GM12878 (cell line): ENCODE measurements around the gene HSBP1. TPM values are rescaled to one million over a fixed set of nuclear protein-coding genes. Genes with fewer than 3 reads are reported as not detected.

Experiments used
- ATAC-seq: fragments of 200-7000 bp; cut with Tn5 transposase; 3 replicates; pipeline ENCODE4 v1.9.1; 2020; ENCODE audit warnings: mild to moderate bottlenecking, moderate library complexity
- BruUV-seq: library from RNA; stranded (reverse); fragments of 400-500 nt; replicated peaks from 2 replicates; lab custom pipeline; 2021; lab: Mats Ljungman, UMichigan
- CTCF ChIA-PET: fragments of 300-600 bp; sonication (Branson Sonifier 250); formaldehyde crosslinking; extraction: SDS; loops from one replicate; lab custom pipeline; 2021; ENCODE audit warnings: inconsistent platforms; lab: Yijun Ruan, JAX
- POLR2A ChIA-PET: fragments of 350-600 bp; formaldehyde crosslinking; extraction: SDS; loops from one replicate; lab custom pipeline; 2021; ENCODE audit warnings: inconsistent platforms; lab: Charles Lee
- RAD21 ChIA-PET: fragments of 300-600 bp; sonication (Branson Sonifier 250); formaldehyde crosslinking; loops from one replicate; lab custom pipeline; 2023; ENCODE audit warnings: antibody characterized with exemption; ENCODE audit not compliant: unreplicated experiment; lab: Charles Lee
- SMC1A ChIA-PET: fragments of 300-600 bp; sonication (Branson Sonifier 250); formaldehyde crosslinking; loops from one replicate; lab custom pipeline; 2023; ENCODE audit not compliant: unreplicated experiment, uncharacterized antibody; lab: Charles Lee
- DNase-seq: peaks from one replicate; pipeline ENCODE4 v3.0.0-alpha.2; 2011; ENCODE audit warnings: low read depth, low spot score
- FAIRE-seq: peaks from 3 replicates; lab custom pipeline; 2011; peaks lifted over from hg19 to GRCh38; lab: Jason Lieb, UNC
- H2AFZ ChIP-seq: 2 replicates; pipeline ENCODE4 v1.6.0; 2011; ENCODE audit warnings: low read depth, low read length, control low read depth; ENCODE audit not compliant: control insufficient read depth
- H3K27ac ChIP-seq: 2 replicates; pipeline ENCODE4 v1.5.1; 2011; ENCODE audit warnings: control low read depth; ENCODE audit not compliant: control insufficient read depth, insufficient read depth
- H3K27me3 ChIP-seq, 2 experiments: replicated peaks in 1 of 2; 2 replicates each; pipeline versions ENCODE4 v1.6.0 to v1.6.1; 2011; ENCODE audit warnings: low read length in 1 of 2; ENCODE audit not compliant: control insufficient read depth in 2 of 2, insufficient read depth in 2 of 2
- H3K36me3 ChIP-seq, 2 experiments: 2 replicates each; pipeline ENCODE4 v1.5.1; 2011; ENCODE audit warnings: low read length in 1 of 2; ENCODE audit not compliant: control insufficient read depth in 2 of 2, insufficient read depth in 2 of 2
- H3K4me1 ChIP-seq: 2 replicates; pipeline ENCODE4 v1.6.1; 2011; ENCODE audit warnings: mild to moderate bottlenecking, low read length, moderate library complexity, mixed read lengths; ENCODE audit not compliant: control insufficient read depth, insufficient read depth
- H3K4me2 ChIP-seq: 2 replicates; pipeline ENCODE4 v1.6.0; 2011; ENCODE audit warnings: control low read depth; ENCODE audit not compliant: control insufficient read depth, insufficient read depth
- H3K4me3 ChIP-seq: fragments of 200-600 bp; sonication (generic); 2 replicates; pipeline ENCODE4 v1.5.1; 2016
- H3K79me2 ChIP-seq: 2 replicates; pipeline ENCODE4 v1.6.0; 2011; ENCODE audit warnings: low read length; ENCODE audit not compliant: control insufficient read depth, insufficient read depth
- H3K9ac ChIP-seq: 2 replicates; pipeline ENCODE4 v1.8.0; 2011; ENCODE audit warnings: low read length, control low read depth, mixed read lengths; ENCODE audit not compliant: control insufficient read depth, insufficient read depth
- H3K9me3 ChIP-seq: replicated peaks from 3 replicates; pipeline ENCODE4 v1.5.1; 2011; ENCODE audit warnings: mild to moderate bottlenecking, low read length; ENCODE audit not compliant: control insufficient read depth, insufficient read depth
- H4K20me1 ChIP-seq: 2 replicates; pipeline ENCODE4 v1.6.0; 2011; ENCODE audit not compliant: control insufficient read depth, insufficient read depth
- ASH2L ChIP-seq: fragments of 300-600, 200-600 bp; sonication (generic); IDR thresholded peaks from 2 replicates; pipeline ENCODE4 v1.6.1; 2017; ENCODE audit warnings: low read depth, mild to moderate bottlenecking, borderline replicate concordance
- CTCF ChIP-seq, 3 experiments: IDR thresholded peaks in 2 of 3; conservative IDR thresholded peaks in 1 of 3; 2 replicates each; pipeline ENCODE4 v1.5.1; 2011; ENCODE audit warnings: low read depth in 3 of 3, low read length in 3 of 3, mild to moderate bottlenecking in 3 of 3, control low read depth in 2 of 3, moderate library complexity in 2 of 3, inconsistent platforms in 1 of 3, mixed read lengths in 1 of 3; ENCODE audit not compliant: control insufficient read depth in 2 of 3, insufficient read depth in 1 of 3; ENCODE audit errors: extremely low read depth in 1 of 3
- WGBS: methylation state at CpG from one replicate; pipeline ENCODE4 v1.1.6; 2016; ENCODE audit warnings: low lambda C conversion rate; ENCODE audit not compliant: insufficient replicate concordance, insufficient coverage; ENCODE audit errors: missing lambda C conversion rate; 5-methylcytosine and 5-hydroxymethylcytosine counted together
- in situ Hi-C: fragments of 300-500 bp; cut with MboI; formaldehyde crosslinking; loops from 9 replicates; pipeline ENCODE4 v1.14.3; 2018; ENCODE audit warnings: mixed read lengths
- intact Hi-C: fragments of 100-400 bp; cut with micrococcal nuclease; formaldehyde crosslinking; loops from one replicate; pipeline ENCODE4 v1.14.2; 2022; ENCODE audit not compliant: unreplicated experiment
- polyA plus RNA-seq, 11 experiments: library from polyadenylated mRNA; depleted of rRNA in 4 of 11; unstranded in 6 of 11; stranded (reverse) in 5 of 11; fragments of >200 nt; fragmentation: Nextera tagmentation in 4 of 11; fragmentation: Illumina TruSeq in 1 of 11; extraction: Ambion mirVana in 4 of 11; extraction: Trizol in 1 of 11; gene quantifications; 1 replicate in 1 of 11; 2 replicates in 10 of 11; pipeline versions ENCODE4 v1.2.1 to v1.2.3, GENCODE V29; 2011 to 2016; ENCODE audit warnings: inconsistent platforms in 2 of 11, missing spikeins in 2 of 11, low read depth in 1 of 11
- total RNA-seq, 4 experiments: library from RNA; depleted of rRNA in 3 of 4; stranded (reverse); fragments of >200 nt in 3 of 4; fragmentation: Illumina TruSeq in 1 of 4; extraction: Trizol in 1 of 4; gene quantifications; 2 replicates each; pipeline versions ENCODE4 v1.2.1 to v1.2.3, GENCODE V29; 2013 to 2021
- TF ChIP-seq, protein P1 (sequence below): fragments of 450-650 bp; formaldehyde crosslinking; IDR thresholded peaks from 2 replicates; pipeline ENCODE4 v1.5.0; 2022; ENCODE audit warnings: mild to moderate bottlenecking, missing genetic modification characterization

The HSBP1 gene
- total and polyA plus RNA-seq, 10 of the 15 experiments (the other 5 are each of a cell fraction or from before 2014, with no cell fraction given) = 26.6 to 263 (median 95.7) TPM

- Histone ChIP-seq H3K36me3 (no peaks in the 10 kb centered on the region), H3K27me3 (peaks cover 0 to 2% of the 10 kb centered on the region in 2 experiments; a peak in 2 of 4 replicates), H3K4me3 (no peak overlapping the region), H3K4me1 (no peaks in the 10 kb centered on the region), H2AFZ (no peak overlapping the region), H3K27ac (no peak overlapping the region), H3K9me3 (no peaks in the 10 kb centered on the region), H4K20me1 (no peaks in the 10 kb centered on the region), H3K4me2 (no peak overlapping the region), H3K9ac (no peak overlapping the region), H3K79me2 (no peaks in the 10 kb centered on the region)
- ATAC-seq (no peak), FAIRE-seq (no peak), DNase-seq (no peak)
- POLR2A ChIA-PET = no interaction called here
- BruUV-seq = no TSS peak
- CTCF ChIA-PET = no interaction called here
- in situ Hi-C loops = no loop called here
- intact Hi-C loops = no loop called here
- no peak for TF ChIP-seq ASH2L
- TF ChIP-seq, protein P1, sequence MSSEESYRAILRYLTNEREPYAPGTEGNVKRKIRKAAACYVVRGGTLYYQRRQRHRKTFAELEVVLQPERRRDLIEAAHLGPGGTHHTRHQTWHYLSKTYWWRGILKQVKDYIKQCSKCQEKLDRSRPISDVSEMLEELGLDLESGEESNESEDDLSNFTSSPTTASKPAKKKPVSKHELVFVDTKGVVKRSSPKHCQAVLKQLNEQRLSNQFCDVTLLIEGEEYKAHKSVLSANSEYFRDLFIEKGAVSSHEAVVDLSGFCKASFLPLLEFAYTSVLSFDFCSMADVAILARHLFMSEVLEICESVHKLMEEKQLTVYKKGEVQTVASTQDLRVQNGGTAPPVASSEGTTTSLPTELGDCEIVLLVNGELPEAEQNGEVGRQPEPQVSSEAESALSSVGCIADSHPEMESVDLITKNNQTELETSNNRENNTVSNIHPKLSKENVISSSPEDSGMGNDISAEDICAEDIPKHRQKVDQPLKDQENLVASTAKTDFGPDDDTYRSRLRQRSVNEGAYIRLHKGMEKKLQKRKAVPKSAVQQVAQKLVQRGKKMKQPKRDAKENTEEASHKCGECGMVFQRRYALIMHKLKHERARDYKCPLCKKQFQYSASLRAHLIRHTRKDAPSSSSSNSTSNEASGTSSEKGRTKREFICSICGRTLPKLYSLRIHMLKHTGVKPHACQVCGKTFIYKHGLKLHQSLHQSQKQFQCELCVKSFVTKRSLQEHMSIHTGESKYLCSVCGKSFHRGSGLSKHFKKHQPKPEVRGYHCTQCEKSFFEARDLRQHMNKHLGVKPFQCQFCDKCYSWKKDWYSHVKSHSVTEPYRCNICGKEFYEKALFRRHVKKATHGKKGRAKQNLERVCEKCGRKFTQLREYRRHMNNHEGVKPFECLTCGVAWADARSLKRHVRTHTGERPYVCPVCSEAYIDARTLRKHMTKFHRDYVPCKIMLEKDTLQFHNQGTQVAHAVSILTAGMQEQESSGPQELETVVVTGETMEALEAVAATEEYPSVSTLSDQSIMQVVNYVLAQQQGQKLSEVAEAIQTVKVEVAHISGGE (CRISPR knock-in tag) = no peak
- no peak for TF ChIP-seq CTCF (IDR thresholded peaks at IDR 0.05 in 2 of 3, conservative IDR thresholded peaks at IDR 0.05 in 1 of 3; ENCODE audit: control insufficient read depth in 2 of 3, extremely low read depth in 1 of 3, insufficient read depth in 1 of 3, low read depth in 3 of 3, low read length in 3 of 3)
- SMC1A ChIA-PET = no interaction called here
- RAD21 ChIA-PET = no interaction called here
- WGBS = 82% methylated on average over 10 of the region's 10 CpGs
These were observed 15.9 kb upstream of the HSBP1 start for GRCh38 chr16:83791916-83792315.
